Measurements from ENCODE around the gene IWS1. TPM values are rescaled to one million over a fixed set of nuclear protein-coding genes. Genes with fewer than 3 reads are reported as not detected.

IWS1 gene
- total RNA-seq, 1 donor: 36.6 TPM

- DNase-seq (ENCODE audit: insufficient read length, low spot score, missing footprints): no peak
- no peaks in the 10 kb centered on the region for H3K9me3 ChIP-seq (ENCODE audit: low read depth, low read length)
- H3K27me3 ChIP-seq (ENCODE audit: insufficient read depth, low read length): peaks cover 18% of the 10 kb centered on the region
- H3K27ac ChIP-seq (ENCODE audit: low read depth, low read length): peak overlapping the region; percentile 89
- peak overlapping the region; percentile 73 for H2AFZ ChIP-seq (ENCODE audit: low read length)
- no peak for TF ChIP-seq CTCF (IDR thresholded peaks at IDR 0.05; ENCODE audit: extremely low read depth, low read depth, low read length)
- no peaks in the 10 kb centered on the region for H3K79me2 ChIP-seq (ENCODE audit: insufficient read depth, low read length)
- no peaks in the 10 kb centered on the region for H4K20me1 ChIP-seq (ENCODE audit: insufficient read depth, low read length)
- H3K36me3 ChIP-seq (ENCODE audit: insufficient read depth, low read length): no peaks in the 10 kb centered on the region
- peak overlapping the region; percentile 68 for H3K4me2 ChIP-seq (ENCODE audit: insufficient read depth, low read length)
- peak overlapping the region; percentile 39 for H3K4me3 ChIP-seq (ENCODE audit: insufficient read depth, low read length)
- peaks cover 22% of the 10 kb centered on the region for H3K4me1 ChIP-seq (ENCODE audit: insufficient read depth, low read length)
Observed at GRCh38 chr2:127560931-127561280, 34.6 kb upstream of the IWS1 start.

GRCh38 chr2:127560201-127560930 is 34.1 kb upstream of the IWS1 start:
- H3K4me3 ChIP-seq (ENCODE audit: insufficient read depth, low read length): peak overlapping the region; percentile 39
- H3K4me2 ChIP-seq (ENCODE audit: insufficient read depth, low read length): peak overlapping the region; percentile 68

GRCh38 chr2:127559454-127559853 is 33.2 kb upstream of the IWS1 start:
- TF ChIP-seq CTCF (IDR thresholded peaks at IDR 0.05; ENCODE audit: extremely low read depth, low read depth, low read length): no peak
- H2AFZ ChIP-seq (ENCODE audit: low read length): no peak overlapping the region
- peak overlapping the region; percentile 89 for H3K27ac ChIP-seq (ENCODE audit: low read depth, low read length)
- no peak for DNase-seq (ENCODE audit: insufficient read length, low spot score, missing footprints)
- H4K20me1 ChIP-seq (ENCODE audit: insufficient read depth, low read length): no peaks in the 10 kb centered on the region
- H3K9me3 ChIP-seq (ENCODE audit: low read depth, low read length): no peaks in the 10 kb centered on the region
- H3K4me1 ChIP-seq (ENCODE audit: insufficient read depth, low read length): peaks cover 22% of the 10 kb centered on the region
- H3K4me2 ChIP-seq (ENCODE audit: insufficient read depth, low read length): no peak overlapping the region
- no peaks in the 10 kb centered on the region for H3K36me3 ChIP-seq (ENCODE audit: insufficient read depth, low read length)
- H3K4me3 ChIP-seq (ENCODE audit: insufficient read depth, low read length): no peak overlapping the region
- peaks cover 26% of the 10 kb centered on the region for H3K27me3 ChIP-seq (ENCODE audit: insufficient read depth, low read length)
- H3K79me2 ChIP-seq (ENCODE audit: insufficient read depth, low read length): no peaks in the 10 kb centered on the region

More at GRCh38 chr2:127560201-127560930, 34.1 kb upstream of the IWS1 start:
- Histone ChIP-seq H3K4me1 (ENCODE audit: insufficient read depth, low read length) (peaks cover 22% of the 10 kb centered on the region), H3K79me2 (ENCODE audit: insufficient read depth, low read length) (no peaks in the 10 kb centered on the region), H2AFZ (ENCODE audit: low read length) (peak overlapping the region; percentile 73), H3K27me3 (ENCODE audit: insufficient read depth, low read length) (peaks cover 22% of the 10 kb centered on the region), H4K20me1 (ENCODE audit: insufficient read depth, low read length) (no peaks in the 10 kb centered on the region), H3K27ac (ENCODE audit: low read depth, low read length) (peak overlapping the region; percentile 89), H3K9me3 (ENCODE audit: low read depth, low read length) (no peaks in the 10 kb centered on the region), H3K36me3 (ENCODE audit: insufficient read depth, low read length) (no peaks in the 10 kb centered on the region)
- peak; percentile 48 for TF ChIP-seq CTCF (IDR thresholded peaks at IDR 0.05; ENCODE audit: extremely low read depth, low read depth, low read length)
- DNase-seq (ENCODE audit: insufficient read length, low spot score, missing footprints): peak; percentile 95

GRCh38 chr2:127558911-127559310 is 32.6 kb upstream of the IWS1 start:
- no peak overlapping the region for H3K4me2 ChIP-seq (ENCODE audit: insufficient read depth, low read length)
- H3K27me3 ChIP-seq (ENCODE audit: insufficient read depth, low read length): peaks cover 26% of the 10 kb centered on the region
- no peaks in the 10 kb centered on the region for H3K79me2 ChIP-seq (ENCODE audit: insufficient read depth, low read length)
- H3K9me3 ChIP-seq (ENCODE audit: low read depth, low read length): no peaks in the 10 kb centered on the region
- H4K20me1 ChIP-seq (ENCODE audit: insufficient read depth, low read length): no peaks in the 10 kb centered on the region
- no peaks in the 10 kb centered on the region for H3K36me3 ChIP-seq (ENCODE audit: insufficient read depth, low read length)
- no peak for TF ChIP-seq CTCF (IDR thresholded peaks at IDR 0.05; ENCODE audit: extremely low read depth, low read depth, low read length)
- H2AFZ ChIP-seq (ENCODE audit: low read length): no peak overlapping the region
- no peak overlapping the region for H3K4me3 ChIP-seq (ENCODE audit: insufficient read depth, low read length)
- no peak for DNase-seq (ENCODE audit: insufficient read length, low spot score, missing footprints)
- H3K27ac ChIP-seq (ENCODE audit: low read depth, low read length): no peak overlapping the region
- peaks cover 22% of the 10 kb centered on the region for H3K4me1 ChIP-seq (ENCODE audit: insufficient read depth, low read length)
